HG03575 (cell line): ENCODE data around the gene GBE1.

Experiments used
- ATAC-seq: cut with Tn5 transposase; IDR thresholded peaks from one replicate; pipeline ENCODE4 v1.9.1; 2021; ENCODE audit not compliant: unreplicated experiment, insufficient number of reproducible peaks, low FRiP score; ENCODE audit errors: extremely low read depth

The GBE1 gene

GRCh38 chr3:81451140-81451539, 310.3 kb downstream of the GBE1 start:
- ATAC-seq: no peak

GRCh38 chr3:81446806-81447205, 314.6 kb downstream of the GBE1 start:
- ATAC-seq: no peak

GRCh38 chr3:81445712-81446111, 315.7 kb downstream of the GBE1 start:
- ATAC-seq: no peak

- ATAC-seq: no peak
Observed at GRCh38 chr3:81444817-81445460, 316.5 kb downstream of the GBE1 start.

- no peak for ATAC-seq
Observed at GRCh38 chr3:81443958-81444357, 317.5 kb downstream of the GBE1 start.

- ATAC-seq: no peak
Observed at GRCh38 chr3:81443457-81443782, 318.0 kb downstream of the GBE1 start.

GRCh38 chr3:81442758-81443456, 318.5 kb downstream of the GBE1 start:
- no peak for ATAC-seq

GRCh38 chr3:81440661-81441060, 320.8 kb downstream of the GBE1 start:
- ATAC-seq: no peak
